Erythroblast (primary cell): ENCODE measurements around the gene WSCD2.

Source experiments
- GATA1 ChIP-seq: IDR thresholded peaks from 2 replicates; pipeline ENCODE4 v1.6.1; 2011; ENCODE audit warnings: low read depth, mild to moderate bottlenecking, control low read depth, low read length, moderate library complexity
- POLR2A ChIP-seq: IDR thresholded peaks from 2 replicates; pipeline ENCODE4 v1.6.1; 2011; ENCODE audit warnings: mild to moderate bottlenecking, low read length

GRCh38 chr12:108198043-108198442, 69.0 kb downstream of the WSCD2 start:
- TF ChIP-seq POLR2A: no peak
- no peak for TF ChIP-seq GATA1
